ENCODE results near the gene SCFD2.

SCFD2 gene

DNA sequence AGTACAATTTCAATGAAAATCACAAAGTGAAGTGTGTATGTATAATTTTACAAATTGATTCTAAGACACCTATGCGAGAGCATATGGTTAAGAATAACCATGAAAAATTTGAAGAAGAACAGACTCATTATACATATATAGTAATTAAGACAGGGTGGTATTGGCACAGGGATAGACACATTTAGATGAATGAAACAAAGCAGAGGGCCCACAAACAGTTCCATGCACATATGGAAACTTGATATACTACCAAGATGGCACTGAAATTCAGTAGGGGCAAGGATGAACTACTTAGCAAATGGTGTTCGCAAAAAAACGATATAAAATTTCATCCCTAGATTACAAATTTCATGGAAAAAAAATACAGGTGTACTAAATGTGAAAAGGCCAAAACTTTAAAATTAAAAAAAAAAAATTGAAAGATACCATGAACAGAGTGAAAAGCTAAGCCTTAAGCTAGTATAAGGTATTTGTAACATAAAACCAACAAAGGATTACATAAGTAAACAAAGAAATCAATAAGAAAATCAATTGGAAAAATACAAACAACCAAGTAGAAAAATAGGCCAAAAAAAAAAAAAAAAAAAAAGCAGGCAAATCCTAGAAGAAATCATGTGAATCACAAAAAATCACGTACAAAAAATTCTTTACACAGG is 418.3 kb downstream of the SCFD2 start:
- in situ Hi-C loops (cut with MboI; ENCODE audit: low sequenced_read_pairs): no loop called here

DNA sequence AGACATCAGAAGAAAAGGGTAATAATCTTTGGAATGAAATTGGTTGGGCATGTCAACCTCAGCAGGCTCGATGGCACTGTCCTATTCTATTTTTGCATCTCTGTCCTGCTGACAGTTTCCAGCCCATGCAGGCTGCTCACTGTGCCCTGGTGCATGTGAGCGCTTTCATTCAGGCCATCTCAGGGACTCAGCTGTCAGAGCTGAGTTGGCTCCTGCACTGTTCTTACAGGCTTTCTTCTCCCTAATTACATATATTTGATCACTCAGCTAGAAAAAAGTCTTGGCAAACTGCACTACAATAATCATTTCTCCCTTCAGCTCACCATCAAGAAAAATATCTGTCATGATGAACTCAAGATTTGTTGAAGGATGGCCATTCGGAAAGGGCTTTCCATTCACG is 419.0 kb downstream of the SCFD2 start:
- in situ Hi-C loops (cut with MboI; ENCODE audit: low sequenced_read_pairs): no loop called here

DNA sequence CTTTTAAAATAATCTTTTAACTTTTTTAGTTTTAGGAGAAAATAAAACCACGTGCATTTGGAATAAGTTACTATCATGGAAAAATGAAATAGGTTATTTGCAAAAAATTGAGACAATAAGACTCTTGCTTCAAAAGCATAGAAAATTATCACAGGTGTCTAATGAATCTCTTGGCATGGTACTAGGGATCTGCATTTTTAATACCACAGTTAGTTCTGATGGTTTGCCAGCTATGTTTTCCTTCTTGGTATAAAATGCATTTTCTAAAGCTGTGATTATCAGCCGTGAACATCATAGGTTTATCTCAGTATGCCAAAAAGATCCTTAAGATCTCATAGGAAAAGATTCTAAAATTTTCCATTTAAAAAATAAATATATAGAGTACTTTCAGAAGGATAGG is 419.9 kb downstream of the SCFD2 start:
- in situ Hi-C loops (cut with MboI; ENCODE audit: low sequenced_read_pairs): no loop called here

GRCh38 chr4:52945326-52945898 is 420.4 kb downstream of the SCFD2 start:
- in situ Hi-C loops (cut with MboI; ENCODE audit: low sequenced_read_pairs): no loop called here

GRCh38 chr4:52943677-52944076 is 422.2 kb downstream of the SCFD2 start:
- in situ Hi-C loops (cut with MboI; ENCODE audit: low sequenced_read_pairs): no loop called here

GRCh38 chr4:52942936-52943335 is 422.9 kb downstream of the SCFD2 start:
- in situ Hi-C loops (cut with MboI; ENCODE audit: low sequenced_read_pairs): no loop called here

DNA sequence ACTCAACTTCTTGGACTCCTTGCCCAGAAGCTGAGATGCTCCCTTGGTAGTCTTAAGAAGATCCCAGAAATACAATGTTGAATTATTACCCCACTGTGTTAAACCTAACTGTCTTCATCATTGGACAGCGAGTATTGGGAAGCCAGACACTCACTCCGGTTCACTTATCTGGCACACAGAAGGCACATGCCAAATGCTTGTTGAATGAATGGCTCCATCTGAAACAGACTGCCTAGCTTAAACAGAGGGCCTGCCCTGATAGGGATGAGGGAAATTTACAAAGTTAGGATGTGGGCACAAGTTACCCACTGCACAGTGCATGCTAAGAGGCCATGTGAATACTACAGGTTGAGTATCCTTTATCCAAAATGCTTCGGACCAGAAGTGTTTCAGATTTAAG is 424.4 kb downstream of the SCFD2 start:
- in situ Hi-C loops (cut with MboI; ENCODE audit: low sequenced_read_pairs): no loop called here

DNA sequence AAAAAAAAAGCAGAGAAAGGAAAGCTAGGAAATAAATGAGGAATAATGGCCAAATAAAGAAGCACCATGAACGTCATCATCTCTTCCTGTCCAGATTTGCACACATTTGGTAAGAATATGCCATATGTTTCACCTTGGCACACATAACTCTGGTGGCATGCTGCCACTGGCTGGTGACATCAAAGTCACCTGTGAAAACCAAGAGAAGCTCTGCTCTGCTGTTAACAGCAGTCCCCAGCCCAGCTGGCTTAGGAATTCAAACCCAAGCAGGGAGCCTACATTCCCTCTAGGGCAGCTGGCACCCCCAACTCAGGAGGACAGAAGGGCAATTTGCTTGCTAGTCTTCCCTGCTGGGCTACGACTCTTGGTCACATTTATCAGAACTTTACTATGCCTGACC is 426.1 kb downstream of the SCFD2 start:
- in situ Hi-C loops (cut with MboI; ENCODE audit: low sequenced_read_pairs): no loop called here

DNA sequence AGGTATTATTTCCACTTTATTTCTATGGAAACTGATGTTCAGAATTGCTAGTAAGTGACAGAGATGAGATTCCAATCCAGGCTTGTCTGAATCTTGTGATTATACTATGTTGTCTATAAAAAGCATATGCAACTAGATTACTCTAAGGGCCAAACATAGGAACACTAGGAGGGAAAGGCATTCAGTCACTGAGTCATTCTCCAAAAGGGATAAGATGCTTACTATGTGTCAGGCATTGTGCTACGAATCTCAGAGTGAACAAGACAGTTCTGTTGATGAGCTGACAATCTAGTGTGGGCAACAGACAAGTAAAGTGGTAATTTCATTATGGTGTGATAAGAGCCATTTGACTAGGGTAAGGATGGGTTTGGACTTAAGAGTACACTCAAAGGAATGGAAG is 426.5 kb downstream of the SCFD2 start:
- in situ Hi-C loops (cut with MboI; ENCODE audit: low sequenced_read_pairs): no loop called here

- in situ Hi-C loops (cut with MboI; ENCODE audit: low sequenced_read_pairs): no loop called here
These were observed 428.0 kb downstream of the SCFD2 start for GRCh38 chr4:52937829-52938228.

- in situ Hi-C loops (cut with MboI; ENCODE audit: low sequenced_read_pairs): no loop called here
These were observed 429.1 kb downstream of the SCFD2 start for GRCh38 chr4:52936729-52937128.

- in situ Hi-C loops (cut with MboI; ENCODE audit: low sequenced_read_pairs): no loop called here
These were observed 430.5 kb downstream of the SCFD2 start for GRCh38 chr4:52935317-52935716.

- in situ Hi-C loops (cut with MboI; ENCODE audit: low sequenced_read_pairs): no loop called here
These were observed 432.1 kb downstream of the SCFD2 start for GRCh38 chr4:52933738-52934137.

GRCh38 chr4:52932591-52933470 is 433.0 kb downstream of the SCFD2 start:
- in situ Hi-C loops (cut with MboI; ENCODE audit: low sequenced_read_pairs): no loop called here

- in situ Hi-C loops (cut with MboI; ENCODE audit: low sequenced_read_pairs): no loop called here
These were observed 434.6 kb downstream of the SCFD2 start for GRCh38 chr4:52931243-52931642.

DNA sequence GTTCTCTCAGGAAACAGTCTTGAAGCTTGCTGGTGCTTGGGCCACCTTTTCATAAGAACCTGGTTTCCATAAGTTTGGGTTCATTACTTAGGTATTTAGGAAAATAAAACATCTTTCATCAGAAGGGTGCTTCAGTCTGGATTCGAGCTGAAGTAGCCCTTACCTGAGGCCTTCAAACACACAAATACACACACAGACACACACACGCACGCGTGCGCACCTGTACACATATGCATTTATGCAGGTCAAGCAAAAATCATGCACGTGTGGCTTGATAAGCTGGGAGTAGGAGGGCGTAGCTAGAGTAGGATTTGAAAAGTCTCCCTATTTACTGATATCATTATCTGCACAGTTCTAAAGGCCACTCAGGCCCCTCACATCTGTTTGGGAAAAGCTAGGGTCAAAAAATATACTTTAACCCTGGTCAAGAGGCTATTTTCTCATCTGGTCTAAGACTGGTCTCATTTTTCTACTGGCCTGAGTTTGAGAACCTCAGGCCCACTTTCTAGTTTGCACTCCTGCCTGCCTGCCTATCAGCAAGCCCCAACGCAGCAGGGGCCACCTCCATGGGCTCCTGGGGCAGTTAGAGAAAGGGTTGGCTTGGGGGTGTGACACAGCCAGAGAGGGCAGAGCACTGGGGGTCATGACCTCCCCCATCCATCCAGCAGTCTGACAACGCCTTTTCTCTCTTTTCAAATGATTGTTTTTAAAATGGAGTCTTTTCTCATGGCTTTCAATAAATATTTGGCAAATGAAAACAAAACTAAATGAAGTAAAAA is 439.5 kb downstream of the SCFD2 start:
- in situ Hi-C loops (cut with MboI; ENCODE audit: low sequenced_read_pairs): no loop called here

GRCh38 chr4:52925531-52925968 is 440.3 kb downstream of the SCFD2 start:
- in situ Hi-C loops (cut with MboI; ENCODE audit: low sequenced_read_pairs): no loop called here

- in situ Hi-C loops (cut with MboI; ENCODE audit: low sequenced_read_pairs): no loop called here
These were observed 446.4 kb downstream of the SCFD2 start for GRCh38 chr4:52919461-52919860.

- in situ Hi-C loops (cut with MboI; ENCODE audit: low sequenced_read_pairs): no loop called here
These were observed 448.0 kb downstream of the SCFD2 start for GRCh38 chr4:52917817-52918216.

DNA sequence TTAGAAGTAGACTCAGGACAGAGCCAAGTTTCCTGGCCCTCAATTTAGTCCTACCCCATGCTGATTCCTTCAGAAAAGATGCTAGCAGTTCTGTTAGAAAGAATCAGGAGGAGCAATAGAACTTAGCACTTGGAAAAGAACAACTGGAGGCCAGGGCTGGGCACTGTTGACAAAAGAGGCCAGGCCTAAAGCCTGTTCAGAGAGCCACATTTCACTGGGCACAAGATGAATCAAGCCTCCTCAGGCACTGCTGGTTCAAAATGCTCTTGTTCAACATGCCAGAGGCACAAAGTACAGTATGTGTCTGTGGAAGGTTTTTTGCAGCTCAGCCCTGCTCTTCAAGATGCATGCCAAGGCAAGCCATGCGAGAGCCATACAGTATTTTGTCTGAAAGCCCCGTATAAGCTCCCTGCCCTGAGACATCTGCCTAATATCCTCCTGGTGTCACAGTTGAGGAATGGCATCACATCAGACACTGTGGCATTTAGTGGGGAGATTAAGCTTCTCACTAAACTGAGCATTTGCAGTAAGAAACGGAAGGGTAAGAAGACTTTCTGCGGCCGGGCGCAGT is 450.0 kb downstream of the SCFD2 start:
- in situ Hi-C loops (cut with MboI; ENCODE audit: low sequenced_read_pairs): no loop called here

DNA sequence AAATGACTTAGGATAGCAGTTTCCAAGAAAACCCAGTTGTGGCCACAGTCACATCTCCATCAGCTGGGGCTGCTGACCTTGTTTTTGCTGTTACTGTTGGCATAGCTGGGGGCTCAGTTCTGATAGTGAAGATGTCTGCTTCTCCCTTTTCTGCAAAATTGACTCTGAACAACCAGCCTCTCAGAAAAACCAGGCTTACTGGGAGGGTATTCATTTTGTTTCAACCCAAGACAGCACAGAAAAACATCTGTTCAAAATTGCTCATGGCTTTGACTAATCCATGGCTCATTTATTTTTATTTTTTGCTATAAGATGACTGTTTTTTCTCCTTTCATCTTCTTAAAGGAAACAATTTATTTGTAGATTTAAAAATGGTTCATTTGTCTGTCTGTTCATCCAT is 450.7 kb downstream of the SCFD2 start:
- in situ Hi-C loops (cut with MboI; ENCODE audit: low sequenced_read_pairs): no loop called here
